ENCODE measurements around the gene ST6GALNAC1.

ST6GALNAC1 gene

DNA sequence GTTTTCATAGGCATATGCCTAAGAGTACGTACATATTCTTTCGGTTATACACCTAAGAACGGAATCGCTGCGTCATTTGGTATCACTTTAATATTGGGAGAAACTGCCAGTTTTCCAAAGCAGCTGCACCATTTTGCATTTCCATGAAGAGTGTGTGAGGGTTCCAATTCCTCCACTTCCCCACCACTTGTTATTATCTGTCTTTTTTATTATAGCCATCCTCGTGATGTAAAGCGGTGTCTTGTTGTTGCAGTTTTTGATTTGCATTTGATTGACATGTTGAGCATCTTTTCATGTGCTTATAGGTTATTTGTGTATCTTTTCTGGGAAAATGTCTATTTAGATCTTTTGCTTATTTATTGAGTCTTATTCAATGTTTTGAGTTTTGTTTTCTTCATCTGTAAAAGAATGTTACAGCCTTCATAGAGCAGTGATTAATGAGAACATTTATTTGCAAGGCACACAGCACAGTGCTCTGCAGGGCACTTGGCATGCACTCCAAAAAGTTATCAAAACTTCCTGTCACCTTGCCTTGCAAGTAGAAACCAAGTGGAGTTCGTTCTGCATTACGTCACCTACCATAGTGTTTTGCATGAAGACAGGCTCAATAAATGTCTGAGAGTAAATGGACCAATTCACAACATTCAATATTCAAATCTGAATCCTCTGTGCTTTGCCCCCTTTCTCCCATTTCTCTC is 26.6 kb upstream of the ST6GALNAC1 start:
- TF ChIP-seq ZFX (IDR thresholded peaks at IDR 0.05; ENCODE audit: borderline replicate concordance) = no peak
- TF ChIP-seq, protein P1, sequence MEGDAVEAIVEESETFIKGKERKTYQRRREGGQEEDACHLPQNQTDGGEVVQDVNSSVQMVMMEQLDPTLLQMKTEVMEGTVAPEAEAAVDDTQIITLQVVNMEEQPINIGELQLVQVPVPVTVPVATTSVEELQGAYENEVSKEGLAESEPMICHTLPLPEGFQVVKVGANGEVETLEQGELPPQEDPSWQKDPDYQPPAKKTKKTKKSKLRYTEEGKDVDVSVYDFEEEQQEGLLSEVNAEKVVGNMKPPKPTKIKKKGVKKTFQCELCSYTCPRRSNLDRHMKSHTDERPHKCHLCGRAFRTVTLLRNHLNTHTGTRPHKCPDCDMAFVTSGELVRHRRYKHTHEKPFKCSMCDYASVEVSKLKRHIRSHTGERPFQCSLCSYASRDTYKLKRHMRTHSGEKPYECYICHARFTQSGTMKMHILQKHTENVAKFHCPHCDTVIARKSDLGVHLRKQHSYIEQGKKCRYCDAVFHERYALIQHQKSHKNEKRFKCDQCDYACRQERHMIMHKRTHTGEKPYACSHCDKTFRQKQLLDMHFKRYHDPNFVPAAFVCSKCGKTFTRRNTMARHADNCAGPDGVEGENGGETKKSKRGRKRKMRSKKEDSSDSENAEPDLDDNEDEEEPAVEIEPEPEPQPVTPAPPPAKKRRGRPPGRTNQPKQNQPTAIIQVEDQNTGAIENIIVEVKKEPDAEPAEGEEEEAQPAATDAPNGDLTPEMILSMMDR (IDR thresholded peaks at IDR 0.05) = no peak
- peak overlapping the region; percentile 89 for H3K27ac ChIP-seq

DNA sequence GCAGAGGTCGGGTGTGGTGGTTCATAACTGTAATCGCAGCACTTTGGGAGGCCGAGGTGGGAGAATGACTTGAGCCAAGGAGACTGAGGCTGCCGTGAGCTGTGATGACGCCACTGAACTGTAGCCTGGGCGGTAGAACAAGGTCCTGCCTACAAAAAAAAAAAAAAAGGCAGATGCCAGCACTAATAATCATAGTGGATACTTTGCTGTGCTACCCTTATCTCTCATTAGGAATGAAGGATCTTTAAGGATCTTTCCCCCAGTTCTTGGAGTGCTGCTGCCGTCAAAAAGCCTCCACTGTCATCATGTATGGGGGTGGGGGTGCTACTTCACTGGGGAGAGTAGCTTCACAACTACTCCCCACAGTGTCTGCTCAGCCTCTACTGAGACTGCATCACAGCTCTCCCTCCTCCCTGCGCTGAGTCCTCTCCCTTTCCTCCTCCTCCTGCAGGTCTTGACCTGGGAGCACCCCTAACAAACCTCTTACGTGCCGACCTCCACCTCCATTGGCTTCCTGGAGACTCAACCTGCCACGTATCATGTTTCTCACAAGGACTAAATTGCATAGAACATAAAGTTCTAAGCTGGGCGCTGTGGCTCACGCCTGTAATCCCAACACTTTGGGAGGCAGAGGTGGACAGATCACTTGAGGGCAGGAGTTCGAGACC is 24.4 kb upstream of the ST6GALNAC1 start:
- TF ChIP-seq, protein P1 (IDR thresholded peaks at IDR 0.05) = no peak
- no peak overlapping the region for H3K27ac ChIP-seq

DNA sequence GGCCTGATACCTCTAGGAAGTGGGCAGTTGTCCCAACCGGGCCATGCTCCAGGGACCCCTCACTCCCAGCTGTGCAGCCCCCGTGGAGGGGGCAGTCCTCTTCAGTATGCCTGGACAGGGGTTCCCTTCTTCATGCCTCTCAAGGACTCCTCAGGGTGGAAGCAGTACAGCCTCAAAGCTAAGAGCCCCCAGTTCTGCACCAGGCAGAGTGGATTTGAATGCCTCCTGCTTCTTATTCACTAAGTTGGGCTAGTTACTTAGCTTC is 23.9 kb upstream of the ST6GALNAC1 start:
- no peak overlapping the region for H3K27ac ChIP-seq
- TF ChIP-seq ZFX (IDR thresholded peaks at IDR 0.05; ENCODE audit: borderline replicate concordance) = no peak
- TF ChIP-seq, protein P1 (IDR thresholded peaks at IDR 0.05) = no peak

DNA sequence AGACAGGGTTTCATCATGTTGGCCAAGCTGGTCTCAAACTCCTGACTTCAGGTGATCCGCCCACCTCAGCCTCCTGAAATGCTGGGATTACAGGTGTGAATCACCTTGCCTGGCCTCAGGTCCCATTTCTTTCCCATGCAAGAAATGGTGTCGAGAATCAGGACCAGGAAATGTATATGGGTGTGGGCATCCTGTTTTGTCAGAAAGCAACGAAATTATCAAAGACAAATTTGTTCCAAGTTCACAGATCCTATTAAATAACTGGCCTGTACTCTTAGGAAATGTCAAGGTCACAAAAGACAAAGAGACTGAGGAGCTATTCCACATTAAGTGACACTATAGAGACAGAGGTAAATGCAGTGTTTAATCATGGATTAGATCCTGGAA is 17.1 kb upstream of the ST6GALNAC1 start:
- TF ChIP-seq, protein P1 (IDR thresholded peaks at IDR 0.05) = no peak
- no peak for TF ChIP-seq ZFX (IDR thresholded peaks at IDR 0.05; ENCODE audit: borderline replicate concordance)
- peak overlapping the region; percentile 45 for H3K27ac ChIP-seq

DNA sequence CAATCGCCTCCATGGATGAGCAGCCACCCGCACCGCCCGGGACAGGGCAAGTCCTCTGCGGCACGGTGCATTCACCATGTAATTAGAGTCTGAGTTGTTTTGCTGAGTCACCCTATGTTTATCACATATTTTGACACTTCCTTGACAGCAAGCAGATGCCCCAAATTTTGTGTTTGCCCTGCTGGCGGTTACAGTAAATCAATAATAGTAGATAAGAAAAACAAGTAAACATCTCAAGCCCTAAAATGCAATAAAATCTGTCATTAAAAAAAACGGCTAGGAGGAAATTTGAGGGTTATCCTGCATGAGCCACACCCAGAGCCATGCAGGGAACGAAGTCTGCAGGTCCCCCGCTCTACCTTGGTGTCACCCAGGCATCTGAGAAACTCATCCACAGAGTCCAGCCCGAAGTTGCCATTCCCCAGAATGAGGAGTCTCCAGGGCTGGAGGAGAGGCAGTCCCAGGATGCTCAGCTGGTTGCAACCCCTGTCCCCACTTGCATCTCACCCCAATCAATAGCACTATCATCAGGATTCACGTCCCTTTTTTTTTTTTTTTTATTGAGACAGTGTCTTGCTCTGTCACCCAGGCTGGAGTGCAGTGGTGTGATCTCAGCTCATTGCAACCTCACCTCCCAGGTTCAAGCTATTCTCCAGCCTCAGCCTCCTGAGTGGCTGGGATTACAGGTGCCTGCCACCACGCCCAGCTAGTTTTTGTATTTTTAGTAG is 16.5 kb upstream of the ST6GALNAC1 start:
- no peak for TF ChIP-seq ZFX (IDR thresholded peaks at IDR 0.05; ENCODE audit: borderline replicate concordance)
- TF ChIP-seq, protein P1 (IDR thresholded peaks at IDR 0.05) = no peak
- H3K27ac ChIP-seq = peak overlapping the region; percentile 45

DNA sequence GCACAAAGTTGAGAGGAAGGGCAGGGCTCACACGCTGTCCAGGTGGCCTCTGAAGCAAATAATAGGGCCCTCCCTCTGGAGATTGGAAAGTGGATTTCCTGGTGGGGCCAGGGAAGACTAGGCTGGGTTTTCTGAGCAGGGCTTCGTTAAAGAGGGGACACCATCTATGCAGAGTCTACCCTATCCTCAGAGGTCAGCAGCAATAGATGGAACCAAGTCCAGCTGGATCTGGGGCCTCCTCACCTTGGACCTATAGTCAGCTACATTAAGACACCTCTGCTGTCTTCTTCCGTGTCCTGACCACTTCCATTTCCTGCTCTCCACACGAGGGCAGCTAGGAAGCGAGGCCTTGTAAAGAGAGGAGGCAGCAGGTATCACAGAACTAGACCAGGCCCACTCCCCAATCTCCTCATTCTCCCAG is 14.7 kb upstream of the ST6GALNAC1 start:
- TF ChIP-seq ZFX (IDR thresholded peaks at IDR 0.05; ENCODE audit: borderline replicate concordance) = no peak
- TF ChIP-seq, protein P1 (IDR thresholded peaks at IDR 0.05) = no peak
- no peak overlapping the region for H3K27ac ChIP-seq
